ENCODE data around the gene TUBB2B.
A peak's percentile ranks its signal among the peaks of the same experiment; 100 is the strongest.
"Not testable (repeated sequence)": the region's sequence is repeated elsewhere in the genome, so short reads cannot be mapped to it uniquely, and the experiment has no call there.

The TUBB2B gene

GRCh38 chr6:3211681-3212080, 15.8 kb downstream of the TUBB2B start:
- H3K27ac Mint-ChIP-seq: peak overlapping the region; percentile 42
- ATAC-seq (no peak), DNase-seq (ENCODE audit: low spot score in 2 of 2) (no peak)
- H3K4me1 Mint-ChIP-seq: peaks cover 24% of the 10 kb centered on the region
- H3K36me3 Mint-ChIP-seq: no peaks in the 10 kb centered on the region
- H3K9me3 Mint-ChIP-seq: no peaks in the 10 kb centered on the region
- H3K4me3 Mint-ChIP-seq: no peak overlapping the region

GRCh38 chr6:3210024-3210610, 17.3 kb downstream of the TUBB2B start:
- peak overlapping the region; percentile 64 for H3K4me3 Mint-ChIP-seq
- no peaks in the 10 kb centered on the region for H3K9me3 Mint-ChIP-seq
- ATAC-seq (no peak), DNase-seq (ENCODE audit: low spot score in 2 of 2) (peak in 1 of 2 donors; percentile 57)
- H3K36me3 Mint-ChIP-seq: no peaks in the 10 kb centered on the region
- H3K27ac Mint-ChIP-seq: peak overlapping the region; percentile 81
- peaks cover 32% of the 10 kb centered on the region for H3K4me1 Mint-ChIP-seq

- H3K4me3 Mint-ChIP-seq: peak overlapping the region; percentile 64
- DNase-seq (ENCODE audit: low spot score in 2 of 2) (peak; percentile 44 to 83), ATAC-seq (peak; percentile 93)
- H3K9me3 Mint-ChIP-seq: no peaks in the 10 kb centered on the region
- H3K4me1 Mint-ChIP-seq: peaks cover 32% of the 10 kb centered on the region
- no peaks in the 10 kb centered on the region for H3K36me3 Mint-ChIP-seq
- peak overlapping the region; percentile 81 for H3K27ac Mint-ChIP-seq
Measured at GRCh38 chr6:3209114-3210023, 18.1 kb downstream of the TUBB2B start.

GRCh38 chr6:3208775-3209113, 18.7 kb downstream of the TUBB2B start:
- no peak for ATAC-seq
- H3K36me3 Mint-ChIP-seq: no peaks in the 10 kb centered on the region
- H3K4me1 Mint-ChIP-seq: peaks cover 32% of the 10 kb centered on the region
- H3K4me3 Mint-ChIP-seq: peak overlapping the region; percentile 64
- peak overlapping the region; percentile 81 for H3K27ac Mint-ChIP-seq
- no peaks in the 10 kb centered on the region for H3K9me3 Mint-ChIP-seq
- no peak for DNase-seq (ENCODE audit: low spot score in 2 of 2)

- Mint-ChIP-seq H3K9me3 (no peaks in the 10 kb centered on the region), H3K4me3 (peak overlapping the region; percentile 64), H3K36me3 (no peaks in the 10 kb centered on the region), H3K4me1 (peaks cover 32% of the 10 kb centered on the region), H3K27ac (peak overlapping the region; percentile 81)
- DNase-seq (ENCODE audit: low spot score in 2 of 2) (no peak), ATAC-seq (no peak)
Measured at GRCh38 chr6:3208098-3208774, 19.2 kb downstream of the TUBB2B start.

- no peak overlapping the region for H3K27ac Mint-ChIP-seq
- no peaks in the 10 kb centered on the region for H3K36me3 Mint-ChIP-seq
- ATAC-seq (no peak), DNase-seq (ENCODE audit: low spot score in 2 of 2) (no peak)
- H3K9me3 Mint-ChIP-seq: no peaks in the 10 kb centered on the region
- no peak overlapping the region for H3K4me3 Mint-ChIP-seq
- peaks cover 32% of the 10 kb centered on the region for H3K4me1 Mint-ChIP-seq
Measured at GRCh38 chr6:3206339-3207015, 21.0 kb downstream of the TUBB2B start.

GRCh38 chr6:3205913-3206312, 21.5 kb downstream of the TUBB2B start:
- H3K9me3 Mint-ChIP-seq: no peaks in the 10 kb centered on the region
- no peak overlapping the region for H3K4me3 Mint-ChIP-seq
- DNase-seq (ENCODE audit: low spot score in 2 of 2) (no peak), ATAC-seq (no peak)
- H3K36me3 Mint-ChIP-seq: no peaks in the 10 kb centered on the region
- no peak overlapping the region for H3K27ac Mint-ChIP-seq
- H3K4me1 Mint-ChIP-seq: peaks cover 32% of the 10 kb centered on the region

- ATAC-seq (no peak), DNase-seq (ENCODE audit: low spot score in 2 of 2) (no peak)
- Mint-ChIP-seq H3K36me3 (no peaks in the 10 kb centered on the region), H3K9me3 (no peaks in the 10 kb centered on the region), H3K4me1 (peaks cover 28% of the 10 kb centered on the region), H3K27ac (no peak overlapping the region), H3K4me3 (no peak overlapping the region)
Measured at GRCh38 chr6:3204921-3205320, 22.5 kb downstream of the TUBB2B start.

- Mint-ChIP-seq H3K4me1 (peaks cover 10% of the 10 kb centered on the region), H3K9me3 (peaks cover 3% of the 10 kb centered on the region), H3K4me3 (no peak overlapping the region), H3K27ac (no peak overlapping the region), H3K36me3 (no peaks in the 10 kb centered on the region)
- no peak for DNase-seq (ENCODE audit: low spot score in 2 of 2)
- no peak for ATAC-seq
Measured at GRCh38 chr6:3202999-3203696, 24.3 kb downstream of the TUBB2B start.

- Mint-ChIP-seq H3K4me1 (peaks cover 7% of the 10 kb centered on the region), H3K27ac (no peak overlapping the region), H3K4me3 (no peak overlapping the region), H3K36me3 (no peaks in the 10 kb centered on the region), H3K9me3 (peaks cover 3% of the 10 kb centered on the region)
- ATAC-seq (no peak), DNase-seq (ENCODE audit: low spot score in 2 of 2) (no peak)
Measured at GRCh38 chr6:3201388-3201787, 26.1 kb downstream of the TUBB2B start.

- H3K4me1 Mint-ChIP-seq: peaks cover under 1% of the 10 kb centered on the region
- H3K36me3 Mint-ChIP-seq: no peaks in the 10 kb centered on the region
- H3K27ac Mint-ChIP-seq: no peak overlapping the region
- peaks cover 3% of the 10 kb centered on the region for H3K9me3 Mint-ChIP-seq
- DNase-seq (ENCODE audit: low spot score in 2 of 2) (no peak), ATAC-seq (no peak)
- H3K4me3 Mint-ChIP-seq: no peak overlapping the region
Measured at GRCh38 chr6:3200682-3201081, 26.8 kb downstream of the TUBB2B start.

- H3K4me3 Mint-ChIP-seq: no peak overlapping the region
- no peaks in the 10 kb centered on the region for H3K36me3 Mint-ChIP-seq
- ATAC-seq (no peak), DNase-seq (ENCODE audit: low spot score in 2 of 2) (no peak)
- peaks cover 3% of the 10 kb centered on the region for H3K9me3 Mint-ChIP-seq
- H3K27ac Mint-ChIP-seq: no peak overlapping the region
- no peaks in the 10 kb centered on the region for H3K4me1 Mint-ChIP-seq
Measured at GRCh38 chr6:3199382-3199781, 28.1 kb downstream of the TUBB2B start.

GRCh38 chr6:3197734-3198133, 29.7 kb downstream of the TUBB2B start:
- ATAC-seq; H3K4me3 Mint-ChIP-seq; H3K36me3 Mint-ChIP-seq; H3K4me1 Mint-ChIP-seq; H3K27ac Mint-ChIP-seq; H3K9me3 Mint-ChIP-seq; DNase-seq (ENCODE audit: low spot score in 2 of 2): not testable (repeated sequence)

GRCh38 chr6:3196770-3197169, 30.7 kb downstream of the TUBB2B start:
- no peak for DNase-seq (ENCODE audit: low spot score in 2 of 2)
- no peak for ATAC-seq
- Mint-ChIP-seq H3K4me3 (no peak overlapping the region), H3K9me3 (peaks cover 3% of the 10 kb centered on the region), H3K27ac (no peak overlapping the region), H3K4me1 (no peaks in the 10 kb centered on the region), H3K36me3 (no peaks in the 10 kb centered on the region)

All from stimulated activated effector memory CD8-positive, alpha-beta T cell treated with anti-CD3 and anti-CD28 coated beads, Interleukin-12 subunit alpha, Interleukin-12 subunit beta, amount 100 ng/mL, for 72 hours (primary cell).